ENCODE data around the gene ETV1. TPM values are rescaled to one million over a fixed set of nuclear protein-coding genes. Genes with fewer than 3 reads are reported as not detected.

Gene ETV1
- total RNA-seq, 4 donors from 2014 or later: 4.2 to 11.5 (median 7.3) TPM

DNA sequence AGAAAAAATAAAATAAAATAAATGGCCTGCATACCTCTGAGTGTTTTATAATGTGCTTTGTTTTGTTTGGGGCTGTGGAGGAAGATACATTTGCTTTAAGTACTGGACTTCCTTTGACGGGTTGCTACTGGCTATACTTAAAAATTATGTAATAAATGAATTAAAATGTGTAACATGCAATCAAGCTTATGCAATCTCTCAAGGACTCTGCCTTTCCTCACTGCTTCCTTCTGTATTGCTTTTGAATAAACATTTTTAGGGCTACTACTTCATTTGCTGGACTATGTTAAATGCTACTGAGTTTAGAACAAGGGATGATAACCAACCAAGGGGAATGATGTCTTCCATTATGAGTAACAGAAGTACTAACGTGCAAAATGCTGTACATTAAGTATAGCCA is 91.6 kb downstream of the ETV1 start:
- Histone ChIP-seq H3K36me3 (no peaks in the 10 kb centered on the region), H3K4me3 (no peak overlapping the region), H3K27me3 (no peaks in the 10 kb centered on the region), H3K9me3 (peaks cover 0 to under 1% (median 0%) of the 10 kb centered on the region in 3 donors), H3K4me1 (no peaks in the 10 kb centered on the region), H3K27ac (no peak overlapping the region)
- TF ChIP-seq EP300 (IDR thresholded peaks at IDR 0.05) (no peak), POLR2AphosphoS5 (IDR thresholded peaks at IDR 0.05) (no peak), POLR2A (IDR thresholded peaks at IDR 0.05) (no peak)
- TF ChIP-seq, protein P1, sequence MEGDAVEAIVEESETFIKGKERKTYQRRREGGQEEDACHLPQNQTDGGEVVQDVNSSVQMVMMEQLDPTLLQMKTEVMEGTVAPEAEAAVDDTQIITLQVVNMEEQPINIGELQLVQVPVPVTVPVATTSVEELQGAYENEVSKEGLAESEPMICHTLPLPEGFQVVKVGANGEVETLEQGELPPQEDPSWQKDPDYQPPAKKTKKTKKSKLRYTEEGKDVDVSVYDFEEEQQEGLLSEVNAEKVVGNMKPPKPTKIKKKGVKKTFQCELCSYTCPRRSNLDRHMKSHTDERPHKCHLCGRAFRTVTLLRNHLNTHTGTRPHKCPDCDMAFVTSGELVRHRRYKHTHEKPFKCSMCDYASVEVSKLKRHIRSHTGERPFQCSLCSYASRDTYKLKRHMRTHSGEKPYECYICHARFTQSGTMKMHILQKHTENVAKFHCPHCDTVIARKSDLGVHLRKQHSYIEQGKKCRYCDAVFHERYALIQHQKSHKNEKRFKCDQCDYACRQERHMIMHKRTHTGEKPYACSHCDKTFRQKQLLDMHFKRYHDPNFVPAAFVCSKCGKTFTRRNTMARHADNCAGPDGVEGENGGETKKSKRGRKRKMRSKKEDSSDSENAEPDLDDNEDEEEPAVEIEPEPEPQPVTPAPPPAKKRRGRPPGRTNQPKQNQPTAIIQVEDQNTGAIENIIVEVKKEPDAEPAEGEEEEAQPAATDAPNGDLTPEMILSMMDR (IDR thresholded peaks at IDR 0.05): no peak
- no peak for ATAC-seq
- 51 to 63% methylated on average over 2 of the region's 2 CpGs for WGBS, 2 donors (ENCODE audit: low coverage in 1 of 2)

DNA sequence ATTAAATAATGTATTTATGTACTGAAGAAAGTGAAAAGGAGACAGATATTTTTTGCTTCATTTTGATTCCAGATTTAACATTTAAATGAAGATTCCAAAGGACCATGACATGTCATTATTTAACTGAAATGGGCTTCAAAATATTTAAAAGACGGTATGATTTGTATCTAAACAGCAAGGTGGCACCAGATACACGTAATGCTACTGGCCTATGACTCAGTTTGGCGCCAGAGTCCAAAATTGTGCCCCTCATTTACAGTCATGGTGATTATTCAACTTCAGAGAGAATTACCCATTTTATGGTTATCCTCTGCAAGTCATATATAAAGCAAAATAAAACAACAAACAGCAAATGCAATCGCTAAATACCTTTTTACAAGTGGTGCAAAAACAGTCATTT is 94.5 kb downstream of the ETV1 start:
- no peak for ATAC-seq
- H3K36me3 ChIP-seq: no peaks in the 10 kb centered on the region

DNA sequence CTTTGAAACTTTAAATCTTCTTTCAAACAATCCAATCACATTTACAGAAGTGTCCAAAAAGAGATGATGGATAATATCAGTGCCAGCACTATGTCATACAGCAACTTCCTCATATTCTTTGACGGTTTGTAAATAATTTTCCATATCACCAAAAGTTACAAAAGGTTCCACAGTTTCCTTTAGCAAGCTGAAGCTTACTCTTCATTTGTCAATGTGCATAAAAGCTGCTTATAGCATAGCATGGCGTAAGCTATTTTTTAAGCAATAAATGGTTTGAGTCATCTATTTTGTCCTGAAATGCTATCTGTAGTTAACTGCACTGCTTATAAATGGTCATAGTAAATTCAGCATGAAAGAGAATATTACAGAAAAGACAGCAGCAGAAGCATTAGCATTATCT is 95.1 kb downstream of the ETV1 start:
- WGBS, 2 donors (ENCODE audit: low coverage in 1 of 2): 80 to 90% methylated on average over 2 of the region's 2 CpGs
- H3K4me3 ChIP-seq: no peak overlapping the region
- peaks cover 0 to 5% (median 0%) of the 10 kb centered on the region in 3 donors for H3K9me3 ChIP-seq
- no peaks in the 10 kb centered on the region for H3K36me3 ChIP-seq
- no peak overlapping the region for H3K27ac ChIP-seq
- H3K4me1 ChIP-seq: no peaks in the 10 kb centered on the region
- no peaks in the 10 kb centered on the region for H3K27me3 ChIP-seq
- TF ChIP-seq, protein P1 (IDR thresholded peaks at IDR 0.05): no peak
- TF ChIP-seq POLR2AphosphoS5 (IDR thresholded peaks at IDR 0.05): no peak
- TF ChIP-seq EP300 (IDR thresholded peaks at IDR 0.05): no peak
- no peak for TF ChIP-seq POLR2A (IDR thresholded peaks at IDR 0.05)
- ATAC-seq: no peak

More for the DNA sequence above, 94.5 kb downstream of the ETV1 start:
- no peak overlapping the region for H3K27ac ChIP-seq
- TF ChIP-seq POLR2AphosphoS5 (IDR thresholded peaks at IDR 0.05) (no peak), EP300 (IDR thresholded peaks at IDR 0.05) (no peak), POLR2A (IDR thresholded peaks at IDR 0.05) (no peak)
- H3K4me3 ChIP-seq: no peak overlapping the region
- no peaks in the 10 kb centered on the region for H3K27me3 ChIP-seq
- 75 to 81% methylated on average over 4 of the region's 4 CpGs for WGBS, 2 donors (ENCODE audit: low coverage in 1 of 2)
- no peaks in the 10 kb centered on the region for H3K4me1 ChIP-seq
- peaks cover 0 to 5% (median 0%) of the 10 kb centered on the region in 3 donors for H3K9me3 ChIP-seq

DNA sequence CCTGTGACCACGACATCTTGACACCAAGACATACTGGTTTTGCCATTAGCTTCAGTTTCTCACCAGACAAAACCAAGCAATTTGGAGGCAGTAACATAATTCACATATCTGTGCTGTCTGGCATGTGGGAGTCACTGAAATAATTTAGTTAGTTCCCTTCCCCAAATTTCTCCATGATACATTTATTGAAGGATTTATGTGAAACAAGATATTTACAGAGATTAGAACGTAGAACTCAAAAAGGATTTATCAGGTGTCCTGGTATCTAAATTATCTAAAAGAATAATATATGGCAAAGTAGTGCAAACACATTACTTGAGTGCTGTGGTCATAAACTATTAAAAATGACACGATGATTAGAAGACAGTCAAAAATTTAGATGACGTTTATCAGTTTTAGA is 98.7 kb downstream of the ETV1 start:
- TF ChIP-seq EP300 (IDR thresholded peaks at IDR 0.05) (no peak), POLR2AphosphoS5 (IDR thresholded peaks at IDR 0.05) (no peak)
- Histone ChIP-seq H3K4me1 (no peaks in the 10 kb centered on the region), H3K36me3 (no peaks in the 10 kb centered on the region), H3K9me3 (peaks cover 0 to 5% (median 0%) of the 10 kb centered on the region in 3 donors), H3K27me3 (no peaks in the 10 kb centered on the region), H3K27ac (no peak overlapping the region), H3K4me3 (no peak overlapping the region)
- 87 to 88% methylated on average over 4 of the region's 4 CpGs for WGBS, 2 donors (ENCODE audit: low coverage in 1 of 2)
- no peak for ATAC-seq

DNA sequence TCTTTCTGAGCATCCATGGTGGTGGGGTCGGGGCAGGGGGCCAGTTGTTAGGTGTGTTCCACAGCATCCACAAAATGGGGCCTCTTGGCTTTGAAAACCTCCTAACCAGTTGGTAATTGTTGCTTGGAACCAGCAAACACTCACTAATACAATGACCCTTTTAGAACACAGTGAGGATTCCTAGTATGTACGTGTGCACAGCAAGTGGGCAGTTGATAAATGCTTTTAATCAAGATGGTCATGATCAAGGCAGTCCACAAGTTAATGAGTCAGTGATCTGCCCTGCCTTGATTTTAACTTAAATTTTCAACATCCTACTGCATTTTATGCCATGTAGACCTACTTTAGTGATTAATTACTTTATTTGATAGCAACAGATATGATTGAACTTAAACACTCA is 103.1 kb downstream of the ETV1 start:
- WGBS, 2 donors (ENCODE audit: low coverage in 1 of 2): 71 to 85% methylated on average over 1 to 2 of the region's 2 CpGs
- no peak overlapping the region for H3K4me3 ChIP-seq
- no peak overlapping the region for H3K27ac ChIP-seq
- H3K4me1 ChIP-seq: no peaks in the 10 kb centered on the region
- TF ChIP-seq POLR2AphosphoS5 (IDR thresholded peaks at IDR 0.05): no peak
- TF ChIP-seq EP300 (IDR thresholded peaks at IDR 0.05): no peak
- TF ChIP-seq POLR2A (IDR thresholded peaks at IDR 0.05): no peak
- TF ChIP-seq, protein P1 (IDR thresholded peaks at IDR 0.05): no peak
- no peaks in the 10 kb centered on the region for H3K9me3 ChIP-seq
- no peak for ATAC-seq
- H3K36me3 ChIP-seq: no peaks in the 10 kb centered on the region
- H3K27me3 ChIP-seq: no peaks in the 10 kb centered on the region

DNA sequence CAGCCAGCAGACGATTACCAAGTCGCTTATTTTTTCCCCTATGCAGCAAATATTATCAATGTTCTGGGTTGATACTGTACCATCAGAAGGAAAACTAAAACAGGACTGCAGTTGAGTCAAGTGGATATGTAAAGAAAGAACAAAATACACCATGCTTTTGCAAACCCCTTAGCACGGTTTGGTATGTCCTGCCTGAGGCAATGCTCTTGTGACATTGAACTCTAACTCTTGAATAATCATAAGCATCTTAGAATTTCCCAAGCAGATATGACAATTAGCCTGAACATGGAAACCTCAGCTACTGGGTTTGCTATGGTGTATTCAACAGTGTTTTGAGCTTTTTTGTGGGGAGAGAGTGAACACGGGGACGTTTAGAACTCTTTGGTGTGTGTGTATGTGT is 107.4 kb downstream of the ETV1 start:
- ATAC-seq: no peak
- Histone ChIP-seq H3K36me3 (no peaks in the 10 kb centered on the region), H3K4me1 (no peaks in the 10 kb centered on the region), H3K27ac (no peak overlapping the region), H3K27me3 (no peaks in the 10 kb centered on the region), H3K4me3 (no peak overlapping the region), H3K9me3 (no peaks in the 10 kb centered on the region)
- 80 to 87% methylated on average over 3 to 5 of the region's 5 CpGs for WGBS, 2 donors (ENCODE audit: low coverage in 1 of 2)
- no peak for TF ChIP-seq POLR2AphosphoS5 (IDR thresholded peaks at IDR 0.05)
- TF ChIP-seq POLR2A (IDR thresholded peaks at IDR 0.05): no peak
- no peak for TF ChIP-seq EP300 (IDR thresholded peaks at IDR 0.05)
- TF ChIP-seq, protein P1 (IDR thresholded peaks at IDR 0.05): no peak
